22Rv1 (cell line): ENCODE measurements around the gene KAT2A.

ENCODE experiments used
- H3K27ac ChIP-seq: fragments of 450-650 bp; 2 replicates; pipeline ENCODE4 v1.5.1; 2017
- ZFX ChIP-seq: fragments of 450-650 bp; IDR thresholded peaks from 2 replicates; pipeline ENCODE4 v1.6.1; 2017; ENCODE audit warnings: antibody characterized with exemption, borderline replicate concordance
- TF ChIP-seq, protein P1 (sequence below): fragments of 450-650 bp; IDR thresholded peaks from 2 replicates; pipeline ENCODE4 v1.5.1; 2017; ENCODE audit warnings: mild to moderate bottlenecking

The KAT2A gene

DNA sequence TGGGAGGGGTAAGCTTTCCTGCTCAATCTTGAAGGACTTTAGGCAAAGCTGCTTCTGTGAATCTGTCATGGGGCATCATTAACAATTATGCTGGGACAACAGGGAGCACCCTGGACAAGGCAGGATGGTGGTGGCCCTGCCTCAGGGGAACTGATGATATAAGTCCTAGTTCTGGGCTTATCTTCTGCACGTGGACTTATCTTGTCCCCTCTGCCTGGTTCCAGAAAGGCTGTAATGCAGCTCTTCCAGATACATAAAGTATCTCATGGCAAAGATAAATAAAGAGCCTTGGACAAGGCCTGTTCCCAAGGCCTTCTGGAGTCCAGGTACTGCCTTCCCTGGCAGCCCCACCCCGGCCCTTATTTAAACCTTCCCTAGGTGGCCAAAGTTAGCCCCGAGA lies 16.9 kb downstream of the KAT2A start:
- TF ChIP-seq ZFX: no peak
- TF ChIP-seq, protein P1, sequence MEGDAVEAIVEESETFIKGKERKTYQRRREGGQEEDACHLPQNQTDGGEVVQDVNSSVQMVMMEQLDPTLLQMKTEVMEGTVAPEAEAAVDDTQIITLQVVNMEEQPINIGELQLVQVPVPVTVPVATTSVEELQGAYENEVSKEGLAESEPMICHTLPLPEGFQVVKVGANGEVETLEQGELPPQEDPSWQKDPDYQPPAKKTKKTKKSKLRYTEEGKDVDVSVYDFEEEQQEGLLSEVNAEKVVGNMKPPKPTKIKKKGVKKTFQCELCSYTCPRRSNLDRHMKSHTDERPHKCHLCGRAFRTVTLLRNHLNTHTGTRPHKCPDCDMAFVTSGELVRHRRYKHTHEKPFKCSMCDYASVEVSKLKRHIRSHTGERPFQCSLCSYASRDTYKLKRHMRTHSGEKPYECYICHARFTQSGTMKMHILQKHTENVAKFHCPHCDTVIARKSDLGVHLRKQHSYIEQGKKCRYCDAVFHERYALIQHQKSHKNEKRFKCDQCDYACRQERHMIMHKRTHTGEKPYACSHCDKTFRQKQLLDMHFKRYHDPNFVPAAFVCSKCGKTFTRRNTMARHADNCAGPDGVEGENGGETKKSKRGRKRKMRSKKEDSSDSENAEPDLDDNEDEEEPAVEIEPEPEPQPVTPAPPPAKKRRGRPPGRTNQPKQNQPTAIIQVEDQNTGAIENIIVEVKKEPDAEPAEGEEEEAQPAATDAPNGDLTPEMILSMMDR: no peak
- no peak overlapping the region for H3K27ac ChIP-seq

DNA sequence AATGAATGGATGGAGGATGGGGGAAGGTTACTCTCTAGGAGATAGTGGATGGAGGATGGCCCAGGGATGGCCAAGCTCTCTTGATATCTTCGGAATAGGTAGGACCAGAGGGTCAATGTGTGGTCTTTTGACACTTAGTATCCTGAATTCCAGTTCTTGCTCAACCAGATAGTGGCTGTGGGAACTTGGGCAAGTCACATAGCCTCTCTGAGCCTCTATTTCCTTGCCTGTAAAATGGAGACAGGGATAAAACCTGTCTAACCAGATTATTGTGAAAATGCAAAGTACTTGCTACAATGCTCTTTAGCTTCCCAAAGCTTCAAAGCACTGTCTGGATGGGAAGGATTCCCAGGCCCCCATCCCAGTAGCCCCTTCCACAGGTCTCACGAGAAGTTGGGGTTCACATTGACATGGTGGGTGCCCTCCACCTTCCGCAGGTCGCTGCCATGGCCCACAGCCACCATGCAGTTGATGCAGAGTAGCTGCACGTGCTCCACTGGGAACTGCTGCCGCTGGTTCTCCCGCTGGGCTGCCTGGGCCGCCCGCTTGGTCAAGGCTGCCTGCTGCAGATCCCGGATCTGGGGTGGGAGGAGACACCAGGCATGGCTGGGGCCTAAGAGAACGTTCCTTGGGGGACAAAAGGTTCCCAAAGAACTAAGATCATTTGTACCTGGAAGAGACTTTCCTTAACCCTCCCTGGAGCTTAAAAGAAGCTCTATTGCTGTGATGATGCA lies 17.8 kb downstream of the KAT2A start:
- no peak overlapping the region for H3K27ac ChIP-seq
- TF ChIP-seq, protein P1: no peak
- TF ChIP-seq ZFX: no peak

DNA sequence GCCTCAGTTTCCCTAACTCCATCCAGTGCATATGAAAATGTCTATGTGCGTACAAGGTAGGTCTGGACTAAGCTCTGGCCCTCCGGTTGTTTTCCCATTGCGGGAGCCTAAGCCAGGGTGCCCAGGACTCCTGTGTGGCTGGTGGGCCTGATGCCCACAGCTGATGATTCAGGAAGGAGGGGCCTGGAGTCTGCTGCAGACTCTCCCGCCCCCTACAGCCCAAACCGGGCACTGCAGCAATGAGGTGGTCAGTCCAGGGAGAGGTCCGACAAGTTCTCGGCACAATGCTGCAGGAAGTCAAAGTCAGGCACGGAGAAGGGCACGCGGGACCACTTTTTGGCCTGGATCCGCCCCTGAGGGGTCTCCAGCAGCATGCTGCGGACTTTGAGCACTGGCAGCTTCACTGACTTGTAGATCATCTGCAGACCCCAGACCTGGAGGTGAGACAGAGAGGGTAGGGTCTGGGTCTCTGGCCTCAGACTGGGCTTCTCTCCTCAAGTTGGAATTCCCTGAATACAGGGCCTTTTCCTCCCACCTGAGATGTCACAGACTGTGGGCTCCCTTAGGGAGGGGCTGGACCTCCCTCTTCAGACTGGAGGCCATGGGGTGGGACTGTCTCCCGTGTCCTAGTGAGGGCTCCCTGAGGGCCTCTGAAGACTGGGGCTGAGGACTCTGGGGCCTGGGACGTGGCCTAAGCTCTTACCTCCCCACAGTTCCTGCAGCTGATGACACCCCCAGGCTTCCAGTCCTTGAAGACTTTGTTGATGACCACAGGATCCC lies 19.5 kb downstream of the KAT2A start:
- no peak overlapping the region for H3K27ac ChIP-seq
- TF ChIP-seq, protein P1: peak; percentile 93
- no peak for TF ChIP-seq ZFX

DNA sequence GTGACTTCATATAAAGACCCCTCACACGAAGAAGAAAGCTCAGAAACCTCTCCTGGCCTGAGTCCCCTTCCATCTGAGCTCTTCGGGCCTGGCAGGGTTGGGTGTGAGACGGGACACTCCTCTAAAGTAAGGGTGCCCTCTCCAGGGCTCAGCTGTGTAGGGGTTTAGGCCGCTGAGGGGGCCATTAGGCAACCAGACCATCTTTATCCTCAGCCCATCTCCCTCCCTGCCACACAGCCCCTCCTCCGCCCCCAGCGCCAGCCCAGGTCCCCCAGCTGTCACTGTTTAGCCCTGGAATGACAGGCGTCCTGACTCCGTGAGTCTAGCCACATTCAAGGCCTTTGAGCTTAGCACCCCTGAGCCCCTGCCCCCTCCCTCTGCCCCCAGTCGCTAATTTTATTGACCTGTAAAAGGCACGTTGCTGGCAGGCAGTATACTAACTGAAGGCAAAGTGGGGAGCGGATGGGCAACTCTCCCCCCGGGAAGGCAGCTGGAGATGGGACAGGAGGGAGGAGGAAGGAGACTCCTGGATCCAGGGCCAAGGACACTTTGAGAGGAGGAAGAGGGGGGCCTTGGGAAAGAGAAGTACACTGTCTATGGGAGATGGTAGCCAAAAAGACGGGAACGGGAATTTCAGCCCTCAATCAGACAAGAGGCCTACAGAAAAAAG lies 22.3 kb downstream of the KAT2A start:
- H3K27ac ChIP-seq: no peak overlapping the region
- TF ChIP-seq, protein P1: no peak
- no peak for TF ChIP-seq ZFX

DNA sequence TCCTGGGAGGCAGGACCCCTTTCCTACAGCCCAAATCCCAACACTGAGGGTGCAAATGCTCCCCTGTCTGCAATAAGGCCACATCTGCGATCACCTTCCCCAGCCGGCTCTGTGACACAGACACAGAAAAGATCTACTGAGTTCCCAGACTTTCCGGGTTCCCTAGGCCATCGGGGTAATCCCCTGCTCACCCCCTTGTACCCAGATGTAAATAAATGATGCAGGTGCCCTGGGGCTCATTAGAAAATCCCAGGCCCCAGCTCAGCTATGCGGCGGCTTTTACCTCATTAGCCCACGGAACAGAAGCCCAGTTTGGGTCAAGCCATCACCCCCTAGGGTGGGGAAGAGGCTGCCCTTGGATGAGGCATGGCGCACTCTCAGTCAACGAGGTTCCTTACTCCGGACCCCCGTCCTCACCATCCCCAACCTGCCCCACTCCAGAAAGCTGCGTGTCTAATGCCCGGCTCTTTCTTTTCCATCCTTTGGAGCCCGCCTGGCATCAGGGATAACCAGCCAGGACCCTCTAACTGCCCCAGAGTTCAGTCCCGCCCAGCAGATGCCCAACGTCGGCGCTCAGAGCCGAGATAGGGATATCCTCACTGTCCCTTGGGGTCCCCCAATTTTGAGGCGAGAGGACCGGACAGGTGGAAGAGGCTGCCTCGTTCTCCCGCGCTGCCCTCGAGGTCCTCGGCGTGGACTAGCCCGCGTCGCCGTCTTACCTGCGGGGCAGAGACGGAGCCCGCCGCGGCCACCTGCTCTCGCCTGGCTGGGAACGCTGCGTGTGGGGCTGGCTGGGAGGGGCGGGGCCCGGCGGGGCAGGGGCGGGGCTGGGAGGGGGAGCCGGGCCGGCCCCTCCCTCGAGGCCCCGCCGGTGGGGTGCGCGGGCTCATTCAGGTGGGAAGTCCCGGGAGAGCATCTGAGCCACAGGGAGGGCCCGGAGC lies 23.2 kb downstream of the KAT2A start, which contains the start of gene ZNF385C:
ZNF385C (minus strand) TSS at position 783 of the 941 bp plus-strand sequence. CDS start 35,417 bp downstream, outside the sequence.
- H3K27ac ChIP-seq: no peak within 1 kb of the TSS

DNA sequence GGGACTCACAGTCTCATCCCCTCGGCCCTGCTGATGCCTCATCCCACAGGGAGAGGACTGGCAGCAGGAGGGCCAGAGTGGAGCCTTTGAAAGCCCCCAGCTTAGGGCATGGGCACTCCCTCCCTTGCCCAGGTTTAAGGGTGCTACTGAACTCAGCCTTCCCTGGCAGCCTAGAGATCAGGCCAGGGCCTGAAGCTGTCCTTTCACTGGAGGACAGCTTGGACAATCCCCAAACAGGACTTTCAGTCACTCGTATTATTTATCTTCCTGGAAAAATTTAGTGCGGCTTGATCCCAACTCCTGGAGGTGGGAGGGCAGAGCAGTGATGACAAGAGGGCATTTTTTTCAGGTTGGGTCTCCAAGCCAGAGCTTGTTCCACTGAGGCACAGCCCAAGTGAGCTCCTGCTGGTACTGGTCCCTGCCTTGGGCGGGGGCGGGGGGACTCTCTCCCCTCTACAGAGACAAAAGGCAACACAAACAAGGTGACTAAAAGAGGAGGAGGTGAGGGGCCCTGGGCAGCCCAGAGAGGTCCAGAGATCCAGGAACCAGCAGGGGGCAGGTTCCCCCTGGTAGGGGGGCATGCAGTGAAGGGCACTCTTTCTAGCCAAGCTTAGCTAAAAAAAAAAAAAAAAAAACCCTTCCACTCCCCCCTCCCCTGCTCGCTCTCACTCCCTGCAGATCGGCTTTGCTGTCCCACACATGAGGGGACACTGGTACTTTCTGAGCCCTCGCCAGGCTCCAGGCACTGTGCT lies 24.6 kb downstream of the KAT2A start:
- H3K27ac ChIP-seq: no peak overlapping the region
- no peak for TF ChIP-seq ZFX
- TF ChIP-seq, protein P1: no peak

More for the DNA sequence above, 23.2 kb downstream of the KAT2A start, which contains the start of gene ZNF385C:
- no peak for TF ChIP-seq ZFX
- TF ChIP-seq, protein P1: no peak
